Measurements from ENCODE around the gene GPS1.

The GPS1 gene

GRCh38 chr17:82042649-82043048 is 9.0 kb upstream of the GPS1 start:
- no peak for DNase-seq (ENCODE audit: extremely low read depth, low read depth)
- TF ChIP-seq CTCF (IDR thresholded peaks at IDR 0.05; ENCODE audit: low read depth, low read length), result no peak

- TF ChIP-seq CTCF (IDR thresholded peaks at IDR 0.05; ENCODE audit: low read depth, low read length), result no peak
Measured at GRCh38 chr17:82043507-82043906, 8.2 kb upstream of the GPS1 start.

GRCh38 chr17:82045936-82046484 is 5.7 kb upstream of the GPS1 start:
- no peak for TF ChIP-seq CTCF (IDR thresholded peaks at IDR 0.05; ENCODE audit: low read depth, low read length)
- DNase-seq (ENCODE audit: extremely low read depth, low read depth), result no peak

More at GRCh38 chr17:82043507-82043906, 8.2 kb upstream of the GPS1 start:
- DNase-seq (ENCODE audit: extremely low read depth, low read depth), result no peak

GRCh38 chr17:82046903-82047302 is 4.8 kb upstream of the GPS1 start:
- TF ChIP-seq CTCF (IDR thresholded peaks at IDR 0.05; ENCODE audit: low read depth, low read length), result no peak
- DNase-seq (ENCODE audit: extremely low read depth, low read depth), result no peak

- DNase-seq (ENCODE audit: extremely low read depth, low read depth), result no peak
- TF ChIP-seq CTCF (IDR thresholded peaks at IDR 0.05; ENCODE audit: low read depth, low read length), result no peak
Measured at GRCh38 chr17:82047379-82047778, 4.3 kb upstream of the GPS1 start.

GRCh38 chr17:82047914-82048570 is 3.7 kb upstream of the GPS1 start:
- no peak for TF ChIP-seq CTCF (IDR thresholded peaks at IDR 0.05; ENCODE audit: low read depth, low read length)
- DNase-seq (ENCODE audit: extremely low read depth, low read depth), result no peak

GRCh38 chr17:82048571-82048971 is 3.1 kb upstream of the GPS1 start:
- TF ChIP-seq CTCF (IDR thresholded peaks at IDR 0.05; ENCODE audit: low read depth, low read length), result no peak
- DNase-seq (ENCODE audit: extremely low read depth, low read depth), result no peak
